C4-2B (cell line): ENCODE results near the gene RASGRP1.

Experiments
- ZFX ChIP-seq: fragments of 450-650 bp; IDR thresholded peaks from 2 replicates; pipeline ENCODE4 v1.6.1; 2017
- TF ChIP-seq, protein P1 (sequence below): fragments of 450-650 bp; conservative IDR thresholded peaks from 2 replicates; pipeline ENCODE4 v1.5.1; 2017; ENCODE audit warnings: mild to moderate bottlenecking

GRCh38 chr15:38597219-38597800 is 32.7 kb upstream of the RASGRP1 start:
- TF ChIP-seq, protein P1, sequence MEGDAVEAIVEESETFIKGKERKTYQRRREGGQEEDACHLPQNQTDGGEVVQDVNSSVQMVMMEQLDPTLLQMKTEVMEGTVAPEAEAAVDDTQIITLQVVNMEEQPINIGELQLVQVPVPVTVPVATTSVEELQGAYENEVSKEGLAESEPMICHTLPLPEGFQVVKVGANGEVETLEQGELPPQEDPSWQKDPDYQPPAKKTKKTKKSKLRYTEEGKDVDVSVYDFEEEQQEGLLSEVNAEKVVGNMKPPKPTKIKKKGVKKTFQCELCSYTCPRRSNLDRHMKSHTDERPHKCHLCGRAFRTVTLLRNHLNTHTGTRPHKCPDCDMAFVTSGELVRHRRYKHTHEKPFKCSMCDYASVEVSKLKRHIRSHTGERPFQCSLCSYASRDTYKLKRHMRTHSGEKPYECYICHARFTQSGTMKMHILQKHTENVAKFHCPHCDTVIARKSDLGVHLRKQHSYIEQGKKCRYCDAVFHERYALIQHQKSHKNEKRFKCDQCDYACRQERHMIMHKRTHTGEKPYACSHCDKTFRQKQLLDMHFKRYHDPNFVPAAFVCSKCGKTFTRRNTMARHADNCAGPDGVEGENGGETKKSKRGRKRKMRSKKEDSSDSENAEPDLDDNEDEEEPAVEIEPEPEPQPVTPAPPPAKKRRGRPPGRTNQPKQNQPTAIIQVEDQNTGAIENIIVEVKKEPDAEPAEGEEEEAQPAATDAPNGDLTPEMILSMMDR = no peak
- TF ChIP-seq ZFX = no peak
